Activated CD8-positive, alpha-beta memory T cell treated with anti-CD3 and anti-CD28 coated beads for 48 hours (primary cell): ENCODE measurements around the gene CCDC110.
"Not testable (repeated sequence)": the region's sequence is repeated elsewhere in the genome, so short reads cannot be mapped to it uniquely, and the experiment has no call there.

ENCODE experiments used
- DNase-seq, 3 experiments: peaks; one replicate each; pipeline ENCODE4 v3.0.0-alpha.2; 2020; ENCODE audit warnings: low read depth in 2 of 3, low spot score in 2 of 3

The CCDC110 gene

GRCh38 chr4:185471235-185472102 is at the start of gene CCDC110:
Gene CCDC110 (minus strand): TSS chr4:185471733. CDS start chr4:185471683, 50 bp downstream.
- DNase-seq: peak; percentile 69 to 73 (median 70)

GRCh38 chr4:185520119-185520518 is 48.6 kb upstream of the CCDC110 start:
- DNase-seq: no peak

GRCh38 chr4:185518494-185518893 is 47.0 kb upstream of the CCDC110 start:
- DNase-seq: no peak

- DNase-seq: no peak
Observed at GRCh38 chr4:185518069-185518468, 46.5 kb upstream of the CCDC110 start.

- no peak for DNase-seq
Observed at GRCh38 chr4:185515248-185515647, 43.7 kb upstream of the CCDC110 start.

- no peak for DNase-seq
Observed at GRCh38 chr4:185514182-185514697, 42.7 kb upstream of the CCDC110 start.

GRCh38 chr4:185513489-185514181 is 42.1 kb upstream of the CCDC110 start:
- no peak for DNase-seq

- no peak for DNase-seq
Observed at GRCh38 chr4:185512516-185512915, 41.0 kb upstream of the CCDC110 start.

GRCh38 chr4:185511243-185511642 is 39.7 kb upstream of the CCDC110 start:
- DNase-seq: not testable (repeated sequence)

GRCh38 chr4:185510806-185511205 is 39.3 kb upstream of the CCDC110 start:
- DNase-seq: no peak

GRCh38 chr4:185508181-185508580 is 36.6 kb upstream of the CCDC110 start:
- no peak for DNase-seq

GRCh38 chr4:185506422-185506821 is 34.9 kb upstream of the CCDC110 start:
- no peak for DNase-seq

GRCh38 chr4:185504098-185505047 is 32.8 kb upstream of the CCDC110 start:
- DNase-seq: no peak

- no peak for DNase-seq
Observed at GRCh38 chr4:185502386-185502785, 30.9 kb upstream of the CCDC110 start.

- no peak for DNase-seq
Observed at GRCh38 chr4:185500576-185500975, 29.0 kb upstream of the CCDC110 start.

- DNase-seq: no peak
Observed at GRCh38 chr4:185500035-185500434, 28.5 kb upstream of the CCDC110 start.

GRCh38 chr4:185488650-185489049 is 17.1 kb upstream of the CCDC110 start:
- DNase-seq: no peak

GRCh38 chr4:185481401-185481800 is 9.9 kb upstream of the CCDC110 start:
- no peak for DNase-seq

GRCh38 chr4:185480016-185480732 is 8.6 kb upstream of the CCDC110 start:
- DNase-seq: no peak

- DNase-seq: no peak
Observed at GRCh38 chr4:185479507-185479971, 8.0 kb upstream of the CCDC110 start.
